ENCODE measurements around the gene JADE3. TPM values are rescaled to one million over a fixed set of nuclear protein-coding genes. Genes with fewer than 3 reads are reported as not detected.

Gene JADE3
- total RNA-seq, 1 experiment from 2014 or later = 20.2 TPM

DNA sequence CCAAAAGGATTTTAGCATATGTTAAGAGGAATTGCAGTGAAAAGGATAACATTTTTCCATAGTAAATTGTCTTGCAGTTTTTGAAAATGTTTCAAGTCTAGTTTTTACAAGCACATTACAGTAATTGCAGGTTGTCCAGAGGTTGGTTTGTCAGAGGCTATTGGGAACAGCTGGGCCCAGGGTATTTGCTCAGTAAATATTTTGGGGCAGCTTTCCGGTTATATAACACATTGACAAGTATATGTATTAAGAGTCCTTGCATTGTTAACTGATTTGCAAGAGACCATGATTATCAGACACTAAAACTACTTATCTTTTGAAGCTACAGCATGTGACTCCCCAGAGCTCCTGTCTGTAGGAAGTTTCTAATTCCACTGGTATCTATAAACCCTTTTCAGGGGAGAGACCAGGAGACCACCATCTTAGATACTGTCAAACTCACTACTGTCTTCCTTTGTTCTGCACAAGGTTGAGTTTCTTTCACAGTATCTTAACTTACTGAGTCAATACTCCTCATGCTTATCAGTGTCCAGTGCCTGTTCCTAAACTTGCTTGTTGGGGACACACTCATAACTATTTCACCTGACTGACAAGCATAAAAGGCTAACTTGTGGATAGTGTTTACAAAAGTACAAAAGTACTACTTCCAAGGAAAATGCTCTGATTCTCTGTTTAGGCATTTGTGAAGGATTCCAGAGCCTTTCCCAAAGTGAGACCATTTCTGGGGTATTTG, 147.1 kb downstream of the JADE3 start:
- no peak overlapping the region for H2AFZ ChIP-seq (ENCODE audit: low read length)
- H2BK20ac ChIP-seq (ENCODE audit: low read depth, low read length, poor library complexity, severe bottlenecking) = no peak overlapping the region
- no peak overlapping the region for H3K23ac ChIP-seq (ENCODE audit: insufficient read length, low read depth, low read length)
- no peak overlapping the region for H3K4ac ChIP-seq (ENCODE audit: low read depth, low read length)
- no peaks in the 10 kb centered on the region for H4K20me1 ChIP-seq (ENCODE audit: control insufficient read depth, insufficient read depth, insufficient read length)
- H3K79me1 ChIP-seq (ENCODE audit: insufficient read depth, low read depth, low read length, poor library complexity, severe bottlenecking) = no peaks in the 10 kb centered on the region
- Mint-ChIP-seq H3K4me1 (no peaks in the 10 kb centered on the region), H3K27ac (no peak overlapping the region), H3K27me3 (ENCODE audit: low read depth) (no peaks in the 10 kb centered on the region), H3K9me3 (peaks cover 66 to 70% of the 10 kb centered on the region in 2 experiments), H3K4me3 (no peak overlapping the region), H3K36me3 (ENCODE audit: insufficient read depth in 1 of 3, low read depth in 3 of 3) (peaks cover 20 to 30% (median 22%) of the 10 kb centered on the region in 3 experiments; a peak in 6 of 7 replicates)
- H3K9me3 ChIP-seq (ENCODE audit: control insufficient read depth, low read depth, low read length) = peaks cover 26% of the 10 kb centered on the region
- no peaks in the 10 kb centered on the region for H3K79me2 ChIP-seq (ENCODE audit: insufficient read depth, low read length)
- no peaks in the 10 kb centered on the region for H3K4me1 ChIP-seq (ENCODE audit: insufficient read depth, low read length)
- DNase-seq = no peak
- no peak overlapping the region for H3K18ac ChIP-seq (ENCODE audit: insufficient read length, low read depth, low read length)
- H3T11ph ChIP-seq (ENCODE audit: low read length) = no peak overlapping the region
- no peak overlapping the region for H3K4me2 ChIP-seq (ENCODE audit: insufficient read depth, insufficient read length, low read length)
- H3K23me2 ChIP-seq (ENCODE audit: insufficient read length, low read depth, low read length, poor library complexity, severe bottlenecking) = no peaks in the 10 kb centered on the region
- no peak overlapping the region for H4K8ac ChIP-seq (replicated peaks; ENCODE audit: insufficient read length, low read depth, low read length)
- no peak overlapping the region for H2BK120ac ChIP-seq (ENCODE audit: low read depth, low read length, poor library complexity, severe bottlenecking)
- no peak overlapping the region for H3K27ac ChIP-seq (ENCODE audit: insufficient read length, low read depth, low read length)
- no peak overlapping the region for H2BK15ac ChIP-seq (ENCODE audit: low read depth, low read length)
- no peak overlapping the region for H4K5ac ChIP-seq (ENCODE audit: insufficient read length, low read depth, low read length)
- no peak overlapping the region for H3K56ac ChIP-seq (ENCODE audit: insufficient read length, low read depth, low read length)
- no peak overlapping the region for H3K9ac ChIP-seq (ENCODE audit: extremely low read depth, insufficient read length, low read length)
- no peak overlapping the region for H2BK12ac ChIP-seq (ENCODE audit: insufficient read length, low read depth, low read length)
- TF ChIP-seq, protein P1, sequence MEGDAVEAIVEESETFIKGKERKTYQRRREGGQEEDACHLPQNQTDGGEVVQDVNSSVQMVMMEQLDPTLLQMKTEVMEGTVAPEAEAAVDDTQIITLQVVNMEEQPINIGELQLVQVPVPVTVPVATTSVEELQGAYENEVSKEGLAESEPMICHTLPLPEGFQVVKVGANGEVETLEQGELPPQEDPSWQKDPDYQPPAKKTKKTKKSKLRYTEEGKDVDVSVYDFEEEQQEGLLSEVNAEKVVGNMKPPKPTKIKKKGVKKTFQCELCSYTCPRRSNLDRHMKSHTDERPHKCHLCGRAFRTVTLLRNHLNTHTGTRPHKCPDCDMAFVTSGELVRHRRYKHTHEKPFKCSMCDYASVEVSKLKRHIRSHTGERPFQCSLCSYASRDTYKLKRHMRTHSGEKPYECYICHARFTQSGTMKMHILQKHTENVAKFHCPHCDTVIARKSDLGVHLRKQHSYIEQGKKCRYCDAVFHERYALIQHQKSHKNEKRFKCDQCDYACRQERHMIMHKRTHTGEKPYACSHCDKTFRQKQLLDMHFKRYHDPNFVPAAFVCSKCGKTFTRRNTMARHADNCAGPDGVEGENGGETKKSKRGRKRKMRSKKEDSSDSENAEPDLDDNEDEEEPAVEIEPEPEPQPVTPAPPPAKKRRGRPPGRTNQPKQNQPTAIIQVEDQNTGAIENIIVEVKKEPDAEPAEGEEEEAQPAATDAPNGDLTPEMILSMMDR (conservative IDR thresholded peaks at IDR 0.05) = no peak
- no peak overlapping the region for H2BK5ac ChIP-seq (ENCODE audit: insufficient read length, low read length)
- H3K14ac ChIP-seq (ENCODE audit: insufficient read depth, low read length) = no peak overlapping the region
- WGBS (ENCODE audit: extremely low coverage, insufficient read length, low lambda C conversion rate) = no CpG with 5 or more reads among the region's 1 CpG
- no peak overlapping the region for H4K91ac ChIP-seq (ENCODE audit: insufficient read length, low read depth, low read length)
- no peak overlapping the region for H2AK5ac ChIP-seq (ENCODE audit: insufficient read length, low read length)
- no peaks in the 10 kb centered on the region for H3K27me3 ChIP-seq (ENCODE audit: insufficient read depth, low read length)

Data from H9 (cell line).